ACHN (cell line): ENCODE measurements around the gene ARSJ.

Experiments
- DNase-seq: peaks from one replicate; pipeline ENCODE4 v3.0.0-alpha.2; 2015
- in situ Hi-C: cut with HindIII; loops from 2 replicates; pipeline ENCODE4 v1.10.0; 2017; ENCODE audit warnings: low sequenced_read_pairs, low pct_ligation_motif_present, low pct_unique_long_range_greater_than_20kb

Gene ARSJ

DNA sequence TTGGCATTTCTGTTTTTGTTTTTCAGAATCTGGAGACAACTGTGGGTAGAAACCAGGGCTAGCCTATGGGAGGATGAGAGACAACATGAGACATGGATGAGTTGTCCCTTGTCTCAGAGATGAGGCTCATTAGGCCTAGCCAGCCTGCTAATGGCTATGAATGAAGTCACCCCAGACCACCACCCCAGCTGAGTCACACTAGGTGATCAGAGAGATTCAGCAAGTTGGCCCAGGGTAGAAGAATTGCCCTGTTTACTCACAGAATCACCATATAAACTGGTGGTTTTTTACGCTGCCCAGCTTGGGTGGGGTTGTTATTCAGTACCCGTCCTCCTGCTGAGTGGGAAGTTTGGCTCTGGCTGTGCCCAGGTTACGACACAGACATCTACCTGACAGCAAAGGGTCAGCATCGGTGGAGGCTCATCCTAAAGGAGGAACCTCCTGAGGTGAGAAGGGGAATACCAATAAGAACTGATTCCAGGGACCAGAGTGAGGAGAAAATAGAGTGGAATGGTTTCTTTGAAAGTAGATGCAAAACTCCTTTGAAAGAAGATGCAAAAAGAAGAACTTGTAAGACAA is 17.2 kb upstream of the ARSJ start:
- no peak for DNase-seq
- in situ Hi-C loops, result no loop called here

DNA sequence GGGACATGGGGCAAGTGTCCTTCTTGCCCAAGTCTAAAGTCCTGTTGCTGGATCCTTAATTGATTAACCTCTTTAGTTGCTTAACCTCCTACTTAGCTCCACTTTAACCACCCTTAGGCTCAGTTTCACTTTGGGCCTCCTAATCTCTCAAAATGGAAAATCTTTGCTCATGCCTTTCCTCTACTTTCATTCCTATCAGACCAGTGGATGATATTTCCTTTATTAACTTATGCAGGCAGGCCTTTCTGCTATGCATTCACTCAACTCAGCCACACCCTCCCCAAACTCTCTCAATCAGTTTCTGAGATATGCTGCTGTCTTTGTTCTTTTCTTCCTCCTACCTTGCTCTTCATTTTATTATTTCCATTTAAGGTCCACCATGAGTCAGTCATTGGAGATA is 14.4 kb upstream of the ARSJ start:
- in situ Hi-C loops, result no loop called here

DNA sequence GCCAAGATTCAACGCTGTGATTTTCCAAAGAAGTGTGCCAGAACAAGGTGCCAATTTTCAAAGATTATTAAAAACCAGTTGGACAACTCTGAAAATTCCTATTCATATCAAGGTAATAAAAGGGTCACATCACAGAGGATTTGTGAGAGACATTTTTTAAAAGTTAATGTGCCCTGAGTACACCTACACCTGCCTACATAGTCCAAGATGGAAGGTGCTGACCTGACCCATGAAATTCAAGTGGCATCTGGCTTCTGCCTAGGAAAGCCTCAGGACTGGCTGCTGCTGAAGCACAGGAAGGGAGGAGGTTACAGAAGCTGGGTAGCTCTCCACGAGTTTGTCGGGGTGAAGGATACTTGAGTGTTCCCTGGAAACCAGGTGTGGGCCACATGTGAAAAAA is 11.4 kb upstream of the ARSJ start:
- in situ Hi-C loops, result no loop called here
- DNase-seq, result no peak

More for the DNA sequence above, 14.4 kb upstream of the ARSJ start:
- no peak for DNase-seq

DNA sequence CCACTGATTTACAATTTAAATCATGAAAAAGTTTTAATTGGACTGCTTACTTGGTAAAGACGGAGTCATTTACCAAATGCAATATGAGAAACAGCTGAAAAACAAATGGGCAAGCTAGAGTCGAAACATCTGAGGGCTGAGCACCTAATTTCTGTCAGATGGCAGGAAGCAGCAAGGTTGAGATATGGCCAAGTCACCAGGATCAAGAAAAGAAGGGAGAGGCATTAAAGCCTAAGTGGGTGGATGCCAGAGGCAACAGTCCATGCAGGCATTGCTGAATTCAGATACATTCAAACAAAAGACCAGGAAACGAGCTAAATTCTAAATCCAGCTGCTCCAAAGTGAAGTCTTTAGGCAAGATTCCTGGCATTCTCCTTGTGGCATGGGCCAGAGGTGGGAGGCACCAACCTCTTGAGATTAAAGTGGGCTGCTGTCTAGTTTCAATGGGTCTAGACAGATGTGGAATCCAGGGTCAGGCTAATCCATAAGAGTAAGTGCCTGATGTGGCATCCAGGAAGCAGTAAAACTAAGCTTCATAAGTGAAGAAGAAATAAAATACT is 8.0 kb upstream of the ARSJ start:
- DNase-seq, result no peak
- in situ Hi-C loops, result no loop called here

DNA sequence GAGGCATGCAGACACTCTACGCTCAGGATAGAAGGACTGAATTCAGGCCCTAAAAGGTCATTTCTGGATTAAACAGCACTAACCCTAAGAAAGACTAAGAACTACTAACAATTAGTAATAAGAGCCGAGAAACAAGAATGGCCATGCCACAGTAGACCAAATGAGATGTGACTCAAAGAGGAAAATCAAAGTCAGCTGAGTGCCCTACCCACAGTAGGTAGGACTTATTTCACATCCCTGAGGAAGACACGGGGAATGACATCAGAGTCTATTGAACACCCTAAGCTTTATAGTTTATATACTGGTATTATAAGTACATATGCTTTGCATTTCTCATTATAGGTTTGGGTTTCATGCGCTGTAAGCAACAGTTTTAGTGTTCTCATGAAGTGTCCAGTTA is 2.7 kb upstream of the ARSJ start:
- in situ Hi-C loops, result no loop called here

DNA sequence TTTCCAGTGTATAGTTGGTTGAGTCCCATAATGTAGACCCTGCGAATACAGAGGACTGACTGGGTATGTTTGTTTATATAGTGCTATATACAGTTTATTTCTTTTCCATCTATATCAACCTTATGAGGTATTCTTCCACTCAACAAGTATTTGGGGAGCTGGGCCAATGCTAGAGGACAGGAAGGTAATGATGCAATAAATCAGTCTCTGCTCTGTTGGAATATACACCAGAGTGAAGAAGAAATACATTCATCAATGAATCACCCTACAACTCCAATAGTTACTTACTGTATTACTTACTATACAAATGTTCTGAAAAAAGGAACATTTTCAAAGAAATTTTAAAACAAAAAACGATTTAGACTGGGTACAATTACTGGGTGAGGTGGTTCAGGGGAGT is 2.1 kb upstream of the ARSJ start:
- in situ Hi-C loops, result no loop called here
- DNase-seq, result no peak

More for the DNA sequence above, 2.7 kb upstream of the ARSJ start:
- DNase-seq, result no peak

DNA sequence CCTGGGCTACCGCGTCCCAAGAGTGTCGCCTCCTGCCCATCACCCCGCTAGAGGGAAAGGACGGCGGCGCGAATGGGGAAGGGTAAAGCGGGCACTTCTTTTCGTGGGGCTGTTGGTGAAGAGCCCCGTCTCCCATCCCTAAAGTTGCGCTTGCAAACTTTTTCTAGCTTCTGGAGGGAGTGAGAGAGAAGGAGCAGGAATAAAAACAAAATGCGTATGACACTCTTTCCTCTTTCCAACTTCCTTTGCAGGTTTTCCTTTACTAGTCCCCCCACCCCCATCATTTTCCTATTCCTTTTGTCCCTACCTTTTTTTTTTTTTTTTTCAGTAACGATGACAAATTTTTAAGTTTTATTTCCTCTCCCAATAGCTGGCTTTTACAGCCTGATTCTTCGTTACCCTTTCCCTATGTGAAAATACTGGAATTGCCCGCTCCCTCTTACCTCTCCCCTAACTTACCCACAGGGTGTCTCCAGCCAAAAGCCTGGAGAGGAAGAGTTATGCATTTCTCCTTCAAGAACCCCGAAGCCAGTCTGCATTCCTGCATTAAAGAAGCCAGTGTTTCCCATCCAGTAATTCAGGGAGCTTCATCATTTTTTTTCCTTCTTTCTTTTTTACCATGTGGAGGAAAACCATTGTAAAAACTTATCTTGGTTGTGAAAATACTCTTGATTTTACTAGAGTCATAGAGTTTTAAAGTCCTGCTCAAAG is 613 bp upstream of the ARSJ start:
- no peak for DNase-seq
- in situ Hi-C loops, result no loop called here

DNA sequence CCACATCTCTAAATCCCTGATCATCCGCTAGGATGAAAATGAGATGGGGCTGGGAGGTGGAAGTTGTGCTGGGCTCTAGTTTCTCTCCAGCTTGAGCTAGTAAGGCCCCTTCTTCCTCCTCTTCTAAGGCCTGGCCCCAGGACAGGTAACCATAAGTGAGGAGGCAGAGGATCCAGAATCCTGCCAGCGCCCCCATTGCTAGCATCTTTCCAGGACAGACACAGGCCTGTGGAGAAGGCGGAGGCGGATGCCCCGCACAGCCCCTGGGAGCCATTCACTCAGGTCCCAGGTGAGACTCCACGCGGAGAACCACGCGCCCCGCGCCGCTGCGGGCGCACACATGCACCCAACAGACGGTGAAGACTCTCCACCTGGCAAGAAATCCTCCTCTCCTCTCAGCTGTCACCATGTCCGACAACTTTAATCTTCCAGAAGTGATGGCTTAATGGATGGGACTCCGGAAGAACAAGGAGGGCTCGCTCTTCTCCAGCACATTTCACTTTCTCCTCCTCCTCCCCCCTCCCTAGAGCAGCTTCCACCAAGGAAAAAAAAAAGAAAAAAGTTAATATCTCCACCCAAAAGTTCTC is 793 bp downstream of the ARSJ start:
- no peak for DNase-seq
- in situ Hi-C loops, result no loop called here

DNA sequence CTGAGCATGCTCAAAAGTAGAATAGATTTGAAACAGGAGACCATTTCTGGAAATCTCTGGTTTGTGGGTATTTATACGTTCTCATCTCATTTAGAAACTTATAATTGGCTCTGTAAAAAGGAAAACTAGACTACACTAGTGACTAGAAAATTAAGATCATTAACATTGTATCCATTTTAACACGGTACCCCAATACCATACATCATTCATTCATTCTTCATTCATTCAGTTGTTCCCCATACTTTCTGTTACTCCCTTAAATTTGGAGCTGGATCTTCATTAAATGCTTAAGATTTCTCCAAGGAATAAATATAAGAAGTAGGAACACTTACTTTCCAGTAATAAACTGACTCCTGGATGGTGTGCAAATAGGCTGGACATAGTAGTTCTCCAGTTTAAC is 1.3 kb downstream of the ARSJ start:
- DNase-seq, result no peak
- in situ Hi-C loops, result no loop called here

DNA sequence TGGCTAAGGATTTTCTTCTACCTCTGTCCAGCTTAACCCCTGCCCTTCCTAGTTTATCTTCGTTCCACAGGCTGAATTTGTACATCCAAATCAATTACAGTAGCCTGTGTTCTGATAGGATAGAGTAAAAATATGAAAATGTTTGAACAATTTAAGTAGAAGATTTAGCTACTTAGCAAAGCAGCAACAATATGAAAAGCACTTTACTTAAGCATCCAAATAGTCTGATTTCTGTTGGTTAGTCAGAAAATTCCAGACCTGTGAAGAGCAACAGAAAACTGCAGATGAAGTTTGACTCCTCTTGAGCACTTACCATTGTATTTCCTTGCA is 2.0 kb downstream of the ARSJ start:
- DNase-seq, result no peak
- in situ Hi-C loops, result no loop called here

DNA sequence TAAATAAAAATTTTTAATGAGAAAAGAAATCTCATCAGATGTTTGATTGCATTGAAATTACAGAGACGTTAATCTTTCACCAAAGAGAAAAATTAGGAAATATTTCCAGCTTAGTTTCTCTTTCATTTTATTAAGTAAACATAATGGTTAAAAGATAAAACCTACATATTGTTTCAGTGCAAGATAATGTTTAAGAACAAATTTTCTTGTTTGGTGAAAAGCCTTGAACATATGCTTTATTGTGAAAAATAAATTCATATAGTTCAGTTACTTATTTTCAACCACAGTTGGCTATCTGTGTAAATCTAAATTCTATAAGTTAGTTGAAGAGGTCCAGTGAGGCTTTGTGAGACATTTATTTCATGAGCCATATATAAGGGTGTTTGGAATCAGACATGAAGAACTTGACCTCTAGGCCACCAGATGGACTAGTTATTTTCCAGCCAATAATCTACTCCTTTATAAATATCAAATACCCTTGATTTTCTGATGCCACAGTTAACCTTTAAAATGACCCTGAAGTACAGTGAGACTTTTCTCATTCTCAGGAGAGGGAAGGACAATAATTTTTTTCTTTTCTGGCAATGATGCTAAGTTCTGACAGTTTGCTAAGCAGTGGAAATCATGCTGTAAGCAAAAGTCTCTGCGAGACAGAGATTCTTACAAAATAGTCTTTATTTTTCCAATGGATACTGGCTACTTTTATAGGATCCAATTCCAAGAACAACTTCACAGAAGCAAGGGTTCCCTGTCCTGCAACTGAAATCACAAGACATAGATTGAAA is 2.5 kb downstream of the ARSJ start:
- in situ Hi-C loops, result no loop called here
- no peak for DNase-seq

DNA sequence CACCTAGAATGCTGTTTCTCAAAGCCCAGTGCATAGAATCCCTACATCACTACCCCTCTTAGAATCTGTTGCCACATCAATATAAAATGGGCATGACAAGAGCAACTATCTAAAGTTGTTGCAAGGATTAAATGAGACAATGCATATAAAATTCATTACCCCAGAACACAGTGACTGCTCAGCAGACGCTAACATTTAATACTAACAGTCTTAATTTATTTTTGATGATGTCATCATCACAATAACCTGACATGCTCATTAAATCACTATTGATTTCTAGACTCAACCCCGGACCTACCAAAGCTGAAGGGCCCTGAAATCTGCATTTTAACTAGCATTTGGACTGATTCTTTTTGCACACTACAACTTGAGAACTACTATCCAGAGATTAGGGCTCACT is 3.9 kb downstream of the ARSJ start:
- in situ Hi-C loops, result no loop called here
- no peak for DNase-seq

DNA sequence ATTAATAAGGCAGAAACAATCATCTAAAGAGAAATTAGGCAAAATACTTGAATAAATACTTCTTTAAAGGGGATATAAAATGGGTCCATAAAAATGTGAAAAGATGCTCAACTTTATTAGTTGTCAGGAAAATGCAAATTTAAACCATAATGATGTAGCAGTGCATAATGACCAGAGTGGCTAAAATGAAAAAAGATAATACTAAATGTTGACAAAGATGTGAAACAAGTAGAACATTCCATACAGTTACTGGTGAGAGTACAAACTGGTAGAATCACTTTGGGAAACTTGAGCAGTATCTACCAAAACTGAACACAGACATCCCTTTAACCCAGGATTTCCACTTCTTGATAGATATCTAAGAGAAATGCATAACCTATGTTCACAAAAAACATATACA is 5.0 kb downstream of the ARSJ start:
- in situ Hi-C loops, result no loop called here
- DNase-seq, result no peak

DNA sequence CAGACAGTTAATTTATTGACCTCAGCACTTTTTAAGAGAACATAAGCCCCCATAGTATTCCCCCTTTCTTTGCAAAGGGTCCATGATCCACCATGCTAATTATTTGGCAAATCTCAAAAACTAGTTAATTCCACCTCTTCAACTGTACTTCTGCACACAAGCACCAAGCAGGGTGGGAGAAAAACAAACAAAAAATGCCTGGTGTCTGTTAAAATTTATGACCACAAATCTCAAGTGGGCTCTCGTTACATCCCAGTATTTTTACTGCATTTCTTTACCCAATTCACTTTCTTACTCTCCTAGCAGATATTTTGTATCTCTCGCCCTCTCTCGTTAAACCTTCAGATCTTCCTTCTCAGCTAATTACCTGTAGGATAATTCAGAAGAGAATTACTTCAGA is 6.1 kb downstream of the ARSJ start:
- in situ Hi-C loops, result no loop called here
- DNase-seq, result no peak

DNA sequence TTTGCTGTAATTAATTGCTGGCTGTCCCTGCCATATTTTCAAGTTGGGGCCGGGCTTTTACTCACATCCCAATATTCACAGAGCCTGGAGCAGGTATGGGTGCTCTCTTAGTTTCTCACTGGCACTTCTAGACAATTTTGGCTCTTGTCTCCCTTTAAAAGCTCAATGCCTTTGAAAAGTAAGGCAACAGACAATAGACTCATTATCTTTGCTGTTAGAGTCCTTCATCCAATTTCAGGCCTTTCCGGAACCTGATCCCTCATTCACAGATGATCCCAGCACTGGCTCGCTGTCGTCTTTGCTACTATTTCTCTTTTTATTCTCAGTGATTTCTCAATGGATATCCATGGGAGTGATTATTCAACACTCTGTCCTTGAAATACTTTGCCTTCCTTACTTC is 6.7 kb downstream of the ARSJ start:
- in situ Hi-C loops, result no loop called here
- DNase-seq, result no peak

DNA sequence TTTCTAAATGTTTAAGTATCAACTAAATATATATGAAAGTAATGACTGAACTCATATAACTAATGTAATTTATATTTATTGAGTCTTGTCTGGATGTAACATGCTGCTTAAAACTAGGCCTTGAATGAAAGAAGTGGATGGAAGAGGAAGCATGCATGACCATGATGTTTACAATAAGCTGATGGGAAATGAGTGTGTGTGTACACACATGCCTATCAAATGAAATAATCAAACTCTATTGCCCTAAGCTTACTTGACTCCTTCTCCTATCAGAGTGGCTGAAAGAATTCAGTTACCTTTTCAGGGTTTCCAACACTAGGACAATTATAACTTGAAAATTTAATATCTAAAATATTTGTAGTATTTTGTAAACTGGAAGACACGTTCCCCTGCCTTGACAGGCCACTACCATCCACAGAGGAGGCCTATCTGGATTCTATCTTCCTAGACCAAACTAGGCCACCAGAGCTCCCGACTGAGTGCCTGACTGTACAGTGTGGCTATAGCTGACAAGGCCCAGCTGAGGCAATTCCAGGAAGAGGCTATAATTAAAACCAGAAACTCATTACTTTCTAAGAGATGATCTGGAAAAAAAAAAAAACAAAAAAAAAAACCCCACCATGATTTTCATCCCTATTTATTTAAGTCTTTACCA is 7.6 kb downstream of the ARSJ start:
- DNase-seq, result no peak

DNA sequence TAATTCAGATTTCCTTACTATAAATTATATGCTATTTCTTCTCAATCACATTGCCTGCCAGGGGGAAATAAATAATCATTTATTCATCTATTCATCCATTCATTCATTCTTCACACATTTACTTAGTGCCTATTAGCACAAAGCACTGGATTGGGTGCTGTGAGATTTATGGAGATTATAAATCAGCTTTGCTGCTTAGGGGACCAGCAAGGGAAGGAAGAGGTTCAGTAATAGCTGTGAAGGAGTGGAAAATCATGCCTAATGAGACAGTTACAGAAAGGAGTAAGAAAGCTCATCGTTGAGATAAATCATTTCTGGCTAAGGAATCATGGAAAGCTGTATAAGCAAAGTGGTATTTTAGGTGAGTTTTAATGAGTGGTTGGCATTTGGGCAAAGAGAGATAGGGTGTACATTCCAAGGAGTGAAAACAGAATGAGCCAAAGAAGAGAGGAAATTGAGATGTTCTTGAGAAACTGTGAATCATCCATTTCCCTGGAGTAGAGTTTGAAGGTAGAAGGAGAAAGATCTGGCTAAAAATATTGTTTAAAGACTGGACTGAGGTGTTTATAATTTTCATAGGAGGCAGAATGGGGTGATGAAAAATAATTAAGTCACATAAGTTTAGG is 9.6 kb downstream of the ARSJ start:
- in situ Hi-C loops, result no loop called here
- DNase-seq, result no peak

More for the DNA sequence above, 7.6 kb downstream of the ARSJ start:
- in situ Hi-C loops, result no loop called here

DNA sequence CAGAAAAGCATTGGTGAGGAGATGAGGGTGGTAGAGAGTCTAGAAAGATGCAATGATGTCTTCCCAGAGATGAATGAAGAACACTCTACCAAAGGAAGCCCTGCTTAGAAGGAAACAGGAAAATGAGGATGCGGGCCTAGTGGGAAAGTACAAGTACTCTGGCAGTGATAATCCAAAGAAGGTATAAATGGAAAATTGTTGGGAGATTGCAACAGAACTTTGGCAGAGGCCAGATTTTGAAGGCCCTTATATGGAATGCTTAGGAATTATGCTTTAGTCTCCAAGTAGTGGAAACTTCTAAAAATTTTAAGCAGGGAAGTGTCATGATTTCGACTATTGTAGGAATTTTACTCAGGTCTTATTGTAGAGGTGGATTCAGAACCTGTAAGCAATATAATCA is 11.0 kb downstream of the ARSJ start:
- DNase-seq, result no peak
- in situ Hi-C loops, result no loop called here
